ENCODE data around the gene CD300C. TPM values are rescaled to one million over a fixed set of nuclear protein-coding genes. Genes with fewer than 3 reads are reported as not detected.

The CD300C gene
- total RNA-seq, 1 donor from 2014 or later: 0.27 TPM

DNA sequence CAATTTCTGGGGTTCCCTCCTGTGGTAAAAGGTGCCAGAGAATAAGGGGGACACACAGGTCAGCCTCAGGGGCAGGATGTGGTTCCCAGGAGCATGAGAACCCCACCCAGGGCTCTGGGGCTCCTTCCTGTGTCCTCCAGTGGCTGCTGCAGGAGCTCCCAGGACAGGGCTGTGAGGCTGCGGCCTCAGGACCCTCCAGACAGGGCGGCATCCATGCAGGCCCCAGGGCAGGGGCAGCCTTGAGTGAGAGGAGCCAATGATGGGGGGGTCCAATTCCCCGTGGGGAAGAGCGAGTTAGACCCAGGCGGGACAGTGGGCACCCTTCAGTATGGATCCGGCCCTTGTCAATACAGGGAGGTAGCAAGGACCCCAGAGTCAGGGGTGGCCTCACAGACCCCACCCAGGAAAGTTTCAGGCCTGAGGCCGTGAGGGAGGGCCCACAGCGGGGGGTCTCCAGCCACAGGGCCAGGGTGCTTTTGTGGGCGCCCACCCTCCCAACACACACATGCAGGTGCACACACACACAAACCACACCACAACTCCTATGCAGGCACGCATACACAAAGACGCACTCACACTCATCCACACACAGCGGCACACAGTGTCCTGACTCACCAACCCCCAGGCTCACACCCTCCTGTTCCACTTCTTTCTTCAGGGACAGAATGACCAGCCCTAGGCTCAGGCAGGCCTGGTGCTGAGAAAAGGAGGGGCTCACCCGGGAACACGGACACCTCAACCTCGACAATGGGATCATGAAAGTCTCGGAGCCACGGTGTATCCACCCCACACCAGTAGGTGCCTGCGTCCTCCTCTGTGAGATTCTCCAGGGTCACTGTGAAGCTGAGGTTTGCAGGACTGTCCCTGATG, 1.8 kb downstream of the CD300C start:
- Mint-ChIP-seq H3K4me1 (ENCODE audit: low read depth, unreplicated experiment) (peaks cover 7% of the 10 kb centered on the region), H3K9me3 (ENCODE audit: unreplicated experiment) (peaks cover 3% of the 10 kb centered on the region), H3K36me3 (ENCODE audit: low read depth, unreplicated experiment) (no peaks in the 10 kb centered on the region), H3K27me3 (ENCODE audit: low read depth, unreplicated experiment) (peaks cover 31% of the 10 kb centered on the region), H3K27ac (ENCODE audit: unreplicated experiment) (no peak overlapping the region), H3K4me3 (ENCODE audit: unreplicated experiment) (no peak overlapping the region)
- TF ChIP-seq, protein P1, sequence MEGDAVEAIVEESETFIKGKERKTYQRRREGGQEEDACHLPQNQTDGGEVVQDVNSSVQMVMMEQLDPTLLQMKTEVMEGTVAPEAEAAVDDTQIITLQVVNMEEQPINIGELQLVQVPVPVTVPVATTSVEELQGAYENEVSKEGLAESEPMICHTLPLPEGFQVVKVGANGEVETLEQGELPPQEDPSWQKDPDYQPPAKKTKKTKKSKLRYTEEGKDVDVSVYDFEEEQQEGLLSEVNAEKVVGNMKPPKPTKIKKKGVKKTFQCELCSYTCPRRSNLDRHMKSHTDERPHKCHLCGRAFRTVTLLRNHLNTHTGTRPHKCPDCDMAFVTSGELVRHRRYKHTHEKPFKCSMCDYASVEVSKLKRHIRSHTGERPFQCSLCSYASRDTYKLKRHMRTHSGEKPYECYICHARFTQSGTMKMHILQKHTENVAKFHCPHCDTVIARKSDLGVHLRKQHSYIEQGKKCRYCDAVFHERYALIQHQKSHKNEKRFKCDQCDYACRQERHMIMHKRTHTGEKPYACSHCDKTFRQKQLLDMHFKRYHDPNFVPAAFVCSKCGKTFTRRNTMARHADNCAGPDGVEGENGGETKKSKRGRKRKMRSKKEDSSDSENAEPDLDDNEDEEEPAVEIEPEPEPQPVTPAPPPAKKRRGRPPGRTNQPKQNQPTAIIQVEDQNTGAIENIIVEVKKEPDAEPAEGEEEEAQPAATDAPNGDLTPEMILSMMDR (IDR thresholded peaks at IDR 0.05; ENCODE audit: insufficient read depth, low read depth, low read length): no peak
- no peak for TF ChIP-seq EZH2 (IDR thresholded peaks at IDR 0.05; ENCODE audit: insufficient read depth, low read length)
- no peak overlapping the region for H2AFZ ChIP-seq (ENCODE audit: low read depth, low read length)
- no peaks in the 10 kb centered on the region for H3K36me3 ChIP-seq (ENCODE audit: insufficient read depth, low read length)
- no peaks in the 10 kb centered on the region for H4K20me1 ChIP-seq (ENCODE audit: insufficient read depth, low read length)
- no peaks in the 10 kb centered on the region for H3K9me3 ChIP-seq (ENCODE audit: insufficient read depth, low read depth, low read length)
- DNase-seq (ENCODE audit: low read depth) (no peak), FAIRE-seq (no peak)
- no peak overlapping the region for H3K4me2 ChIP-seq (ENCODE audit: low read length)
- no peaks in the 10 kb centered on the region for H3K27me3 ChIP-seq (ENCODE audit: insufficient read depth, low read length)
- H3K79me2 ChIP-seq (ENCODE audit: insufficient read depth, low read length): no peaks in the 10 kb centered on the region
- H3K9ac ChIP-seq (ENCODE audit: low read length): no peak overlapping the region
- H3K4me1 ChIP-seq (ENCODE audit: insufficient read depth, low read length): no peaks in the 10 kb centered on the region
- H3K27ac ChIP-seq (ENCODE audit: low read depth, low read length): no peak overlapping the region
- H3K4me3 ChIP-seq (ENCODE audit: insufficient read depth, low read depth, low read length): no peak overlapping the region

- no peaks in the 10 kb centered on the region for H3K9me3 ChIP-seq (ENCODE audit: insufficient read depth, low read depth, low read length)
- no peaks in the 10 kb centered on the region for H3K27me3 ChIP-seq (ENCODE audit: insufficient read depth, low read length)
- no peaks in the 10 kb centered on the region for H3K79me2 ChIP-seq (ENCODE audit: insufficient read depth, low read length)
- FAIRE-seq: no peak
- H2AFZ ChIP-seq (ENCODE audit: low read depth, low read length): no peak overlapping the region
- Mint-ChIP-seq H3K27me3 (ENCODE audit: low read depth, unreplicated experiment) (peaks cover 32% of the 10 kb centered on the region), H3K4me3 (ENCODE audit: unreplicated experiment) (no peak overlapping the region), H3K4me1 (ENCODE audit: low read depth, unreplicated experiment) (peaks cover 7% of the 10 kb centered on the region), H3K9me3 (ENCODE audit: unreplicated experiment) (peaks cover 3% of the 10 kb centered on the region), H3K27ac (ENCODE audit: unreplicated experiment) (no peak overlapping the region), H3K36me3 (ENCODE audit: low read depth, unreplicated experiment) (no peaks in the 10 kb centered on the region)
- no peaks in the 10 kb centered on the region for H3K36me3 ChIP-seq (ENCODE audit: insufficient read depth, low read length)
- TF ChIP-seq, protein P1 (IDR thresholded peaks at IDR 0.05; ENCODE audit: insufficient read depth, low read depth, low read length): no peak
- TF ChIP-seq EZH2 (IDR thresholded peaks at IDR 0.05; ENCODE audit: insufficient read depth, low read length): no peak
- no peak overlapping the region for H3K9ac ChIP-seq (ENCODE audit: low read length)
- no peak overlapping the region for H3K4me3 ChIP-seq (ENCODE audit: insufficient read depth, low read depth, low read length)
- H4K20me1 ChIP-seq (ENCODE audit: insufficient read depth, low read length): no peaks in the 10 kb centered on the region
- H3K4me1 ChIP-seq (ENCODE audit: insufficient read depth, low read length): no peaks in the 10 kb centered on the region
- H3K4me2 ChIP-seq (ENCODE audit: low read length): no peak overlapping the region
- no peak overlapping the region for H3K27ac ChIP-seq (ENCODE audit: low read depth, low read length)
- no peak for DNase-seq (ENCODE audit: low read depth)
These were observed 2.5 kb downstream of the CD300C start for GRCh38 chr17:74543406-74543805.

All from astrocyte (in vitro differentiated cells and primary cell).